ENCODE data around the gene SYCP2.

DNA sequence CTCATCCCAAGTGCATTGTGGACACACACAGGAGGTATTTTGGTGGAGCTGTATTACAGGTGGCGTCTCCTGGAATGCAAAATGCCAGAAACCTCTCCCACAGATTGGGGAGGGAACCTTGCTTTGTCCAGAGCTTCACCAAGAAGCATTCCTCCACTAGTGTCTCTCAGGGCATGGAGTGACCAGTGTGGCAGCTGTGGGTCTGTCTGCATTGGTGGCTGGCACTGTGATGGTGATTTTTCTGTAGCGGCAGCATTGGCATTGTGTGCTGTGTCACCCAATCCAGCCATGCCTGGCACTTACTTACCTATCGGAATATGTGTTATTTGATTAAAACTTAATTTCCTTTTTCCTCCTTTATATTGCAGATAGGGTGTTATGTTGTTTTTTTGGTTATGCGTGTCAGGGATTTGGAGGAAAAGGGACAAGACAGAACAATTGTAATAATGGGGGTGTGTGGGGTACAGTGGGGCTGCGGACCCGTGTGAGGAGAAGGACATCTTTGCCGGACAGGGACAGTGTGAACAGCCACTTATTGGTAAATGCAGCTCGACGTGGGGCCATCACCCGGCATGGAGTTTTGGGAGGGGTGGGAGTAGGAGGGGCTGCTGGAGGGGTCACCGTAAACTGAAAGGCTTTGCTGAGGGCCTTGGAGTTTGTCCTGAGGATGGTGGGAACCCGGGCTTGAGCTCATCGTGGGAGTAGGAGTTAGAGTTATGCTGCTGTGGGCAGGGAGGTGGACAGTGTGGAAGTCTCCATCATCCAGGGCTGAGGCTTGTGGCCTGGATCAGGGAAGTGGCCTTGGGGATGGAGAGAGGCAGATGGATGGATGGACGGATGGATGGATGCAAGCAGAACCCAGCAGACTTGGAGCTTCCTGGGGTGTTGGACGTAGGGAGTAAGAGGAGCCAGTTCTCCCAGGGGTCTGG is 105.0 kb downstream of the SYCP2 start:
- TF ChIP-seq, protein P1, sequence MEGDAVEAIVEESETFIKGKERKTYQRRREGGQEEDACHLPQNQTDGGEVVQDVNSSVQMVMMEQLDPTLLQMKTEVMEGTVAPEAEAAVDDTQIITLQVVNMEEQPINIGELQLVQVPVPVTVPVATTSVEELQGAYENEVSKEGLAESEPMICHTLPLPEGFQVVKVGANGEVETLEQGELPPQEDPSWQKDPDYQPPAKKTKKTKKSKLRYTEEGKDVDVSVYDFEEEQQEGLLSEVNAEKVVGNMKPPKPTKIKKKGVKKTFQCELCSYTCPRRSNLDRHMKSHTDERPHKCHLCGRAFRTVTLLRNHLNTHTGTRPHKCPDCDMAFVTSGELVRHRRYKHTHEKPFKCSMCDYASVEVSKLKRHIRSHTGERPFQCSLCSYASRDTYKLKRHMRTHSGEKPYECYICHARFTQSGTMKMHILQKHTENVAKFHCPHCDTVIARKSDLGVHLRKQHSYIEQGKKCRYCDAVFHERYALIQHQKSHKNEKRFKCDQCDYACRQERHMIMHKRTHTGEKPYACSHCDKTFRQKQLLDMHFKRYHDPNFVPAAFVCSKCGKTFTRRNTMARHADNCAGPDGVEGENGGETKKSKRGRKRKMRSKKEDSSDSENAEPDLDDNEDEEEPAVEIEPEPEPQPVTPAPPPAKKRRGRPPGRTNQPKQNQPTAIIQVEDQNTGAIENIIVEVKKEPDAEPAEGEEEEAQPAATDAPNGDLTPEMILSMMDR (conservative IDR thresholded peaks at IDR 0.05), result no peak
- no peak for TF ChIP-seq ZFX (IDR thresholded peaks at IDR 0.05)

Measured in C4-2B (cell line).